GM12878 (cell line): ENCODE measurements around the gene MCC. TPM values are rescaled to one million over a fixed set of nuclear protein-coding genes. Genes with fewer than 3 reads are reported as not detected.

Source experiments
- ATAC-seq: fragments of 200-7000 bp; cut with Tn5 transposase; 3 replicates; pipeline ENCODE4 v1.9.1; 2020; ENCODE audit warnings: mild to moderate bottlenecking, moderate library complexity
- BruUV-seq: library from RNA; stranded (reverse); fragments of 400-500 nt; replicated peaks from 2 replicates; lab custom pipeline; 2021; lab: Mats Ljungman, UMichigan
- CTCF ChIA-PET: fragments of 300-600 bp; sonication (Branson Sonifier 250); formaldehyde crosslinking; extraction: SDS; loops from one replicate; lab custom pipeline; 2021; ENCODE audit warnings: inconsistent platforms; lab: Yijun Ruan, JAX
- POLR2A ChIA-PET: fragments of 350-600 bp; formaldehyde crosslinking; extraction: SDS; loops from one replicate; lab custom pipeline; 2021; ENCODE audit warnings: inconsistent platforms; lab: Charles Lee
- RAD21 ChIA-PET: fragments of 300-600 bp; sonication (Branson Sonifier 250); formaldehyde crosslinking; loops from one replicate; lab custom pipeline; 2023; ENCODE audit warnings: antibody characterized with exemption; ENCODE audit not compliant: unreplicated experiment; lab: Charles Lee
- SMC1A ChIA-PET: fragments of 300-600 bp; sonication (Branson Sonifier 250); formaldehyde crosslinking; loops from one replicate; lab custom pipeline; 2023; ENCODE audit not compliant: unreplicated experiment, uncharacterized antibody; lab: Charles Lee
- DNase-seq: peaks from one replicate; pipeline ENCODE4 v3.0.0-alpha.2; 2011; ENCODE audit warnings: low read depth, low spot score
- FAIRE-seq: peaks from 3 replicates; lab custom pipeline; 2011; peaks lifted over from hg19 to GRCh38; lab: Jason Lieb, UNC
- H2AFZ ChIP-seq: 2 replicates; pipeline ENCODE4 v1.6.0; 2011; ENCODE audit warnings: low read depth, low read length, control low read depth; ENCODE audit not compliant: control insufficient read depth
- H3K27ac ChIP-seq: 2 replicates; pipeline ENCODE4 v1.5.1; 2011; ENCODE audit warnings: control low read depth; ENCODE audit not compliant: control insufficient read depth, insufficient read depth
- H3K27me3 ChIP-seq, 2 experiments: replicated peaks in 1 of 2; 2 replicates each; pipeline versions ENCODE4 v1.6.0 to v1.6.1; 2011; ENCODE audit warnings: low read length in 1 of 2; ENCODE audit not compliant: control insufficient read depth in 2 of 2, insufficient read depth in 2 of 2
- H3K36me3 ChIP-seq, 2 experiments: 2 replicates each; pipeline ENCODE4 v1.5.1; 2011; ENCODE audit warnings: low read length in 1 of 2; ENCODE audit not compliant: control insufficient read depth in 2 of 2, insufficient read depth in 2 of 2
- H3K4me1 ChIP-seq: 2 replicates; pipeline ENCODE4 v1.6.1; 2011; ENCODE audit warnings: mild to moderate bottlenecking, low read length, moderate library complexity, mixed read lengths; ENCODE audit not compliant: control insufficient read depth, insufficient read depth
- H3K4me2 ChIP-seq: 2 replicates; pipeline ENCODE4 v1.6.0; 2011; ENCODE audit warnings: control low read depth; ENCODE audit not compliant: control insufficient read depth, insufficient read depth
- H3K4me3 ChIP-seq: fragments of 200-600 bp; sonication (generic); 2 replicates; pipeline ENCODE4 v1.5.1; 2016
- H3K79me2 ChIP-seq: 2 replicates; pipeline ENCODE4 v1.6.0; 2011; ENCODE audit warnings: low read length; ENCODE audit not compliant: control insufficient read depth, insufficient read depth
- H3K9ac ChIP-seq: 2 replicates; pipeline ENCODE4 v1.8.0; 2011; ENCODE audit warnings: low read length, control low read depth, mixed read lengths; ENCODE audit not compliant: control insufficient read depth, insufficient read depth
- H3K9me3 ChIP-seq: replicated peaks from 3 replicates; pipeline ENCODE4 v1.5.1; 2011; ENCODE audit warnings: mild to moderate bottlenecking, low read length; ENCODE audit not compliant: control insufficient read depth, insufficient read depth
- H4K20me1 ChIP-seq: 2 replicates; pipeline ENCODE4 v1.6.0; 2011; ENCODE audit not compliant: control insufficient read depth, insufficient read depth
- CBFB ChIP-seq: IDR thresholded peaks from 2 replicates; pipeline ENCODE4 v1.6.1; 2016; ENCODE audit warnings: antibody characterized with exemption, low read depth
- CBX3 ChIP-seq: fragments of 200-600 bp; sonication (generic); IDR thresholded peaks from 2 replicates; pipeline ENCODE4 v1.6.1; 2016; ENCODE audit warnings: low read depth, borderline replicate concordance
- EED ChIP-seq: sonication (generic); IDR thresholded peaks from 2 replicates; pipeline ENCODE4 v1.6.1; 2016; ENCODE audit warnings: antibody characterized with exemption, low read depth
- EZH2 ChIP-seq: IDR thresholded peaks from 2 replicates; pipeline ENCODE4 v1.6.1; 2012; ENCODE audit warnings: low read depth, mild to moderate bottlenecking, control low read depth, inconsistent platforms, low read length, borderline replicate concordance; ENCODE audit not compliant: control insufficient read depth
- HCFC1 ChIP-seq: fragments of 150-350 bp; IDR thresholded peaks from 2 replicates; pipeline ENCODE4 v1.6.1; 2014; ENCODE audit warnings: low read length
- IKZF2 ChIP-seq, 2 experiments: fragments of 450-650 bp; IDR thresholded peaks; 2 replicates each; pipeline ENCODE4 v1.6.1; 2017; ENCODE audit warnings: mild to moderate bottlenecking in 2 of 2, moderate library complexity in 2 of 2
- IRF5 ChIP-seq: fragments of 450-650 bp; IDR thresholded peaks from 2 replicates; pipeline ENCODE4 v1.6.1; 2017; ENCODE audit warnings: borderline replicate concordance
- MLLT1 ChIP-seq: fragments of 450-650 bp; IDR thresholded peaks from 2 replicates; pipeline ENCODE4 v1.6.1; 2016; ENCODE audit warnings: mild to moderate bottlenecking
- NBN ChIP-seq: fragments of 450-650 bp; IDR thresholded peaks from 2 replicates; pipeline ENCODE4 v1.6.1; 2016
- NRF1 ChIP-seq: conservative IDR thresholded peaks from 2 replicates; pipeline ENCODE4 v1.6.1; 2011; ENCODE audit warnings: mild to moderate bottlenecking, low read depth, low read length, improper control_type of control experiment
- PBX3 ChIP-seq: IDR thresholded peaks from 2 replicates; pipeline ENCODE4 v1.6.1; 2011; ENCODE audit warnings: mild to moderate bottlenecking, low read depth, low read length, moderate library complexity; ENCODE audit not compliant: insufficient replicate concordance
- RCOR1 ChIP-seq: conservative IDR thresholded peaks from 2 replicates; pipeline ENCODE4 v1.6.1; 2012; ENCODE audit warnings: low read depth, low read length, improper control_type of control experiment
- YBX1 ChIP-seq: fragments of 450-650 bp; IDR thresholded peaks from 2 replicates; pipeline ENCODE4 v1.6.1; 2016; ENCODE audit warnings: antibody characterized with exemption
- ZNF207 ChIP-seq: fragments of 450-650 bp; IDR thresholded peaks from 2 replicates; pipeline ENCODE4 v1.6.1; 2014; ENCODE audit warnings: antibody characterized with exemption, mild to moderate bottlenecking, borderline replicate concordance
- ZNF274 ChIP-seq: IDR thresholded peaks from one replicate; pipeline ENCODE4 v1.8.0; 2011; ENCODE audit not compliant: insufficient read length, insufficient read depth
- ZZZ3 ChIP-seq: IDR thresholded peaks from 2 replicates; pipeline ENCODE4 v1.6.1; 2011; ENCODE audit warnings: low read depth; ENCODE audit not compliant: control insufficient read depth, insufficient read length
- WGBS: methylation state at CpG from one replicate; pipeline ENCODE4 v1.1.6; 2016; ENCODE audit warnings: low lambda C conversion rate; ENCODE audit not compliant: insufficient replicate concordance, insufficient coverage; ENCODE audit errors: missing lambda C conversion rate; 5-methylcytosine and 5-hydroxymethylcytosine counted together
- in situ Hi-C: fragments of 300-500 bp; cut with MboI; formaldehyde crosslinking; loops from 9 replicates; pipeline ENCODE4 v1.14.3; 2018; ENCODE audit warnings: mixed read lengths
- intact Hi-C: fragments of 100-400 bp; cut with micrococcal nuclease; formaldehyde crosslinking; loops from one replicate; pipeline ENCODE4 v1.14.2; 2022; ENCODE audit not compliant: unreplicated experiment
- polyA plus RNA-seq, 11 experiments: library from polyadenylated mRNA; depleted of rRNA in 4 of 11; unstranded in 6 of 11; stranded (reverse) in 5 of 11; fragments of >200 nt; fragmentation: Nextera tagmentation in 4 of 11; fragmentation: Illumina TruSeq in 1 of 11; extraction: Ambion mirVana in 4 of 11; extraction: Trizol in 1 of 11; gene quantifications; 1 replicate in 1 of 11; 2 replicates in 10 of 11; pipeline versions ENCODE4 v1.2.1 to v1.2.3, GENCODE V29; 2011 to 2016; ENCODE audit warnings: inconsistent platforms in 2 of 11, missing spikeins in 2 of 11, low read depth in 1 of 11
- total RNA-seq, 4 experiments: library from RNA; depleted of rRNA in 3 of 4; stranded (reverse); fragments of >200 nt in 3 of 4; fragmentation: Illumina TruSeq in 1 of 4; extraction: Trizol in 1 of 4; gene quantifications; 2 replicates each; pipeline versions ENCODE4 v1.2.1 to v1.2.3, GENCODE V29; 2013 to 2021

Gene MCC
- total and polyA plus RNA-seq, 10 of the 15 experiments (the other 5 are each of a cell fraction or from before 2014, with no cell fraction given) = 0.03 to 0.86 (median 0.16) TPM

GRCh38 chr5:113325054-113325453 is 163.2 kb downstream of the MCC start:
- DNase-seq (no peak), FAIRE-seq (no peak), ATAC-seq (no peak)
- POLR2A ChIA-PET = no interaction called here
- Histone ChIP-seq H3K27ac (no peak overlapping the region), H3K79me2 (no peaks in the 10 kb centered on the region), H3K9me3 (no peaks in the 10 kb centered on the region), H3K4me1 (no peaks in the 10 kb centered on the region), H3K4me2 (no peak overlapping the region), H4K20me1 (no peaks in the 10 kb centered on the region), H3K4me3 (no peak overlapping the region), H3K9ac (no peak overlapping the region), H3K27me3 (no peaks in the 10 kb centered on the region), H3K36me3 (no peaks in the 10 kb centered on the region)
- BruUV-seq = no TSS peak
- WGBS = 53% methylated on average over 4 of the region's 4 CpGs
- intact Hi-C loops (no loop called here), in situ Hi-C loops (loop anchor here (5.0 kb wide), 1 partner anchor 338 kb away; no protein-coding TSS in a partner anchor)
- CTCF ChIA-PET = no interaction called here
- SMC1A ChIA-PET = no interaction called here
- RAD21 ChIA-PET = no interaction called here
- no peak for TF ChIP-seq NRF1
- no peak for TF ChIP-seq PBX3
- no peak for TF ChIP-seq EED
- TF ChIP-seq ZNF207 = no peak
- TF ChIP-seq CBX3 = no peak
- no peak for TF ChIP-seq CBFB
- TF ChIP-seq ZZZ3 = no peak
- TF ChIP-seq NBN = no peak
- TF ChIP-seq ZNF274 = no peak
- TF ChIP-seq YBX1 = no peak
- no peak for TF ChIP-seq IKZF2 (IDR thresholded peaks at IDR 0.05)
- TF ChIP-seq EZH2 = no peak
- no peak for TF ChIP-seq MLLT1
- no peak for TF ChIP-seq RCOR1
- TF ChIP-seq IRF5 = no peak
- TF ChIP-seq HCFC1 = no peak
- TF ChIP-seq, all 136 proteins: peak for 0
- no peak overlapping the region for H2AFZ ChIP-seq
